Cerebellar nuclear complex (tissue), 1 donor: ENCODE data around the gene PIGT.
"Not testable (repeated sequence)": the region's sequence is repeated elsewhere in the genome, so short reads cannot be mapped to it uniquely, and the experiment has no call there.

Experiments
- DNase-seq, 2 experiments: peaks; one replicate each; lab custom pipeline; 2025; lab: John Stamatoyannopoulos, UW

Gene PIGT

DNA sequence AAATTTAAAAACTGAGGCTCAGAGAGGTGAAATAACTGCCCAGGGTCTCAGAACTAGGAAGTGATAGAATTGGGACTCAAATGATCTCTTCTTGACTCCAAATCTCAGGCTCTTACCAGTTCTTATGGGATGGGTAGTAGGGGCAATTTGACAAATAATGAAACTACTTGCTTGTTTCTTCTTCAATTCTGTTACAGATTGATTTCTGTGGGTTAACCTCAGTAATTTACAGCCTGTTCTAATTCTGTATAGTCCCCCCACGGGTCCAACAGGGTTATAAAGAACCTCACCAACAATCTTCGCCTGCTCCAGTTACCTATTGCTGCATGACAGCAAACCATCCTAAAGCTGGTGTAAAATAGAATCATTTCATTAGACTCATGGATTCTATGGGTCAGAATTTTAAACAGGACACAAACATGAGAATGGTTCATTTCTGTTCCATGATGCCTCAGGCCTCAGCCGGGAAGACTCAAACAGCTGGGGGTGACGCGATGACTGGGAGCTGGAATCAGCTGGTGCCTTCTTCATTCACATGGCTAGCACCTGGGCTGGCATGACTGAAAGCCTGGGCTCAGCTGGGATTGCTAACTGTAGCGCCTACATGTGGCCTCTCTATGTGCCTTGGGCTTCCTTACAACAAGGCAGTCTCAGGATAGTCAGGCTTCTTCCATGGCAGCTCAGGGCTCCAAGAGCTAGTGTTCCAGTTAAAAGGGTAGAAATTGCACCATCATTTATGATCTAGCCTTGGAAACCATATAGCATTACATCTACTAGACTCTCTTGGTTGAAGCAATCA lies 47.0 kb downstream of the PIGT start:
- no peak for DNase-seq

GRCh38 chr20:45463709-45464108 lies 47.8 kb downstream of the PIGT start:
- DNase-seq, result no peak

- DNase-seq, result no peak
Measured at GRCh38 chr20:45465491-45466266, 49.7 kb downstream of the PIGT start.

GRCh38 chr20:45467172-45467571 lies 51.2 kb downstream of the PIGT start:
- DNase-seq, result no peak

DNA sequence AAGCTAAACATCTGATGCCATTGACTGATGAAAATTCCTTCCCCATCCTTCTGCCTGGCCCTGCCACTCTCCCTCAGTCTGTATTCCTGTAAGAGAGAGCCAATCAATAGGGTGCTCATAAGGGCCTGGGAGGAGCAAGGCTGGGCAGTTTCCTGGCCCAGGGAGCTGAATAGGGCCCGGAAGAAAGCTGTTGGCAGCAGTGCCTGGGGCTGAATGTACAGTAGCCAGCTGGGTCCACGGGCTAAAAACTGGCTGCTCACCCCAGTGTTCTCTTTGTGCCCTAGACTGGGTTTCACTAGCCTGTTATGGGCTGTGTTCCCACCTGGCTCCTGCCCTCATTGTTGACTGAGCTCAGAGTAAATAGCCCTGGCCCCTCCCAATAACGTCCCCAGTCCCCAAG lies 51.9 kb downstream of the PIGT start:
- no peak for DNase-seq

DNA sequence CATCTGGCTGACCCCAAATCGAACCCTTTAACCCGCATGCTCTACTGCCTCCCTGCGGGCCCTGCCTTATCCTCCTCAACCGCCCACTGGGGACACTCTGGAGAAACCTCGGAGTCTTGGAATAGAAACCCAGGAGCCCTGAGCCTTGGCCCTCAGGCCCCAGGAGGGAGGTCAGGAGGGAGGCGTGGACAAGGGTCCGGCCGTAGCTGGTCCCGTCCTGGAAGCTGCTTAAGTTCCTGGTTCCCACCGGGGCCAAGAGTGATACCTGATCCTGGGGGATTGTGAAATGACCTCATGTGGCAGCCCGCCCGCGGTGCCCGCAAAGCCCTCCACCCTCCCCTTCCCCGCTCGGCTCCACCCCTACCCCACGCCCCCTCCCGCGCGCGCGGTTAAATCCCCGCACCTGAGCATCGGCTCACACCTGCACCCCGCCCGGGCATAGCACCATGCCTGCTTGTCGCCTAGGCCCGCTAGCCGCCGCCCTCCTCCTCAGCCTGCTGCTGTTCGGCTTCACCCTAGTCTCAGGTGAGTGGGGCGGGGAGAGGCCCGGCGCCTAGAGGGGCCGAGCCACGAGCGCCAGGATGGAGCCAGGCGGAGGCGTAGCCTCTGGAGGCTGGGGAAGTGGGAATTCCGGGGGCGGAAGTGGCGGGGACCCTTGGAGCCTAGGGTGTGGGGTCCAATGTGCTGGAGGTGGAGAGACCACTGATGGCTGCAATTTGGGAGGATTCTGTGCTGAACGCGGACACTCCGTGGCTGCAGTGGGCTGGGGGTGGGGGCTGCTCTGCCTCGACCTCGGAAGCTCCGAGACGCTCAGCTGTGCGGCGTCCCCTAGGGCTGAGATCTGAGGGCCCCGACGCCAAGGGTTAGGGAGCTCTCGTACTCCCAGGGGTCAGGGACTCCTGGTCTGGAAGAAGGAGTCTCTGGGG lies 53.7 kb downstream of the PIGT start, which contains the start of gene WFDC2:
Gene WFDC2 (plus strand): TSS at position 418 of the 926 bp plus-strand sequence. CDS start 29 bp downstream, at position 447.
- no peak for DNase-seq

- DNase-seq, result no peak
Measured at GRCh38 chr20:45470262-45470931, 54.5 kb downstream of the PIGT start.

- no peak for DNase-seq
Measured at GRCh38 chr20:45470937-45471336, 55.0 kb downstream of the PIGT start.

GRCh38 chr20:45472286-45472685 lies 56.3 kb downstream of the PIGT start:
- DNase-seq, result not testable (repeated sequence)
